C1 segment of cervical spinal cord (tissue), 14 donors: Measurements from ENCODE around the gene ERP29.
"Not testable (repeated sequence)": the region's sequence is repeated elsewhere in the genome, so short reads cannot be mapped to it uniquely, and the experiment has no call there.

Experiments
- DNase-seq, 14 donors: peaks; one replicate each; lab custom pipeline; 2025; lab: John Stamatoyannopoulos, UW

ERP29 gene

GRCh38 chr12:112001576-112001975 lies 11.7 kb upstream of the ERP29 start:
- no peak for DNase-seq

GRCh38 chr12:112004041-112004440 lies 9.2 kb upstream of the ERP29 start:
- no peak for DNase-seq

GRCh38 chr12:112005419-112006395 lies 7.5 kb upstream of the ERP29 start:
- no peak for DNase-seq

GRCh38 chr12:112007945-112008344 lies 5.3 kb upstream of the ERP29 start:
- no peak for DNase-seq

GRCh38 chr12:112008918-112009317 lies 4.3 kb upstream of the ERP29 start:
- DNase-seq, result no peak

- not testable (repeated sequence) for DNase-seq
Observed at GRCh38 chr12:112009596-112009995, 3.6 kb upstream of the ERP29 start.

- no peak for DNase-seq
Observed at GRCh38 chr12:112010415-112011344, 2.5 kb upstream of the ERP29 start.

GRCh38 chr12:112011685-112012084 lies 1.5 kb upstream of the ERP29 start:
- DNase-seq, result no peak

GRCh38 chr12:112013601-112014402 lies 576 bp downstream of the ERP29 start:
- DNase-seq, result peak in 11 of 14 donors; percentile 29 to 83 (median 48)

- no peak for DNase-seq
Observed at GRCh38 chr12:112015938-112016337, 2.7 kb downstream of the ERP29 start.

GRCh38 chr12:112017041-112017440 lies 3.8 kb downstream of the ERP29 start:
- no peak for DNase-seq

GRCh38 chr12:112018571-112019237 lies 5.5 kb downstream of the ERP29 start:
- no peak for DNase-seq

- no peak for DNase-seq
Observed at GRCh38 chr12:112020947-112021457, 7.8 kb downstream of the ERP29 start.

- DNase-seq, result no peak
Observed at GRCh38 chr12:112022241-112023016, 9.2 kb downstream of the ERP29 start.

GRCh38 chr12:112023759-112024396 lies 10.7 kb downstream of the ERP29 start:
- DNase-seq, result no peak

GRCh38 chr12:112025808-112026375 lies 12.7 kb downstream of the ERP29 start:
- DNase-seq, result no peak

GRCh38 chr12:112029301-112029700 lies 16.1 kb downstream of the ERP29 start:
- DNase-seq, result no peak

- DNase-seq, result no peak
Observed at GRCh38 chr12:112031472-112031871, 18.2 kb downstream of the ERP29 start.

GRCh38 chr12:112032292-112032691 lies 19.1 kb downstream of the ERP29 start:
- DNase-seq, result no peak
